Measurements from ENCODE around the gene FSTL4.

The FSTL4 gene

DNA sequence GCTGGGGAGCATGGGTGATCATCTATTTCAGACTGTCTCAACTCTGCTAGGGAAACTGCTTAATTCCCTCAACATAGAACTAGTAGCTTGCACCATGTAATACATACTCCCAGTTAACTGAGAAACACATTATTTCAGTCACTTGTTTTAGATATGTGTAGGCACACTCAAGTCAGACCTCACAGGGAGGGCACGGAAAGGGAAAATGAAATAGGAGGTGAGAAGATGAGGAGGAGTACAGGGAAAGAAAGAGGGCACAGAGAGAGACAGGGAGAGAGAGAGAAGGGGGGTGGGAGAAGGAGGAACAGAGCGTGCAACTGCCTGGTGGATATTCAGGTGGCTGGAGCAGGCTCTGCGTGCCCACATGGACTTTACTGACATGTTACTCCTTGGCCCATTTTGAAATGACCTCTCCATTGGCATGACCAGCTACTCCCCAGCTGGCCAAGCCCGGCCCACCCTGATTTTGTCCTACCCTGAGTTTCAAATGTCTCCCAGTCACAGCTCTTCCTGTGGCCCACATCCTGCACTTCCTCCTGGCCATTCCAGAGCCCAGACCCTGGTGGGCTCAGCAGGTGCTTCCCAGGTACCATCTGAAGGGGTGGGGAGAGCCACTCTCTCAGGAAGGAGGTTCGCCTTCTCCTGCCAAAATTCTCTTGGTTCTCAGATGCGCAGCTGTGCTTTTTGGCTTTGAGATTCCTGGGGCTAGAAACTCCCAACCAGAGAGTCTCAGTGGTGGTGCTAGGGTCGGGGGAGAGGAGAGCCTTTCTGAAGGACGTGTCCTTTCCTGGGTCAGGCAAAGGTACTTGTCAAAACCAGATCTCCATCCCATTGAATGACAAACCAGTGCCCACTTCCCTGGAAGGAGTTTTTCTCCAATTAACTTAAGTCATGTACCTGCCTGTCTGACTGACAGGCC, 229.4 kb downstream of the FSTL4 start:
- DNase-seq = no peak

DNA sequence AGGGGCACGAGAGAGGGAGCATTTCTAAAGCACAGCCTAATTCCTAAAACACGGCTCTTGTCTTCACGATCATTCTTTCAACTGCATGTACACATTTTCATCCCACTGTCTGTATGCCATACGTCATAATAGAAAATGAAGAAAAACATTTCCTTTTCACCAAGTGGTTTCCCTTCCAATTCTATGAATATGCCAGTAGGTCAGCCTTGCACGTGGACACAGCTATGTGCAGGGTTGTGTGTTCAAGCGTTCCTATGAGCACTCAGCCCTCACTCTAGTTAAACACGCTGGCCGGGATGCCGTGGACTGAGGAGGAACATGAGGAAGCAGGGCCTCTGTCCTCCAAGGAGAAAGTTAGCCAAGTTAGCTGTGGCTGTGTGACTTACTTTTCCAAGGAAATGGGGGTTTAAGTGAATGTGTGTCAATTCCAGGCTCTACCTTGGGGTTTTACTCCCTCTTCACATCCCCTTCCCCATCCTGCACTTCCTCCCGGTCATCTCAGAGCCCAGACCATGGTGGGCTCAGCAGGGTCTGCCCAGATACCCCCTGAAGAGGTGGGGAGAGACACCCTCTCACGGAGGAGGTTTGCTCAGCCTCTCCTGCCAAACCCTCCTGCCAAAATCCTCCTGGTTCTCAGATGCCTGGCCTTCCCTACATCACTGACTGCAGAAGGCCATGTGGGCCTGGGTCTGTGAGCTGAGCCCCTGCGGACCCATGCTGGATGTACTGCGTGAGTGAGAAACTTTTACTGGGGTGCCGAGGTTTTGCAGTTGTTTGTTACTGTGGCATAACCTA, 230.6 kb downstream of the FSTL4 start:
- DNase-seq = no peak

DNA sequence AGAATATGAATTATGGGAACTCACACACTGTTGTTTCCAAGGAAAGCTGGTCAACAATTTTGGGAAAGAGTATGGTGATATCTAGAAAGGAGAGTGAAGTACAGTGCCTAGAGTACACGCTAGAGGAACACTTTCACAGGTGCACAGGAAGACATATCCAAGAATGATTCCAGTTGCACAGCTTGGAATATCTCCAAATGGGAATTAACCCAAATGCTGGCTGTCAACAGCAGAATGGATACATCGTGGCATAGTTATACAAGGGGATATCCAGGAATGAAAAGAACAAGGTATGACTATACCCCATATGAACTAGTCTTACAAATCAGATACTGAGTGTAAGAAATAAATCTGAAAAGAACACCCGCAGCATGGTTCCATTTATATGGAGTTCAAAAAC, 231.3 kb downstream of the FSTL4 start:
- DNase-seq = no peak

GRCh38 chr5:133377736-133378135, 234.6 kb downstream of the FSTL4 start:
- no peak for DNase-seq

GRCh38 chr5:133376986-133377385, 235.4 kb downstream of the FSTL4 start:
- DNase-seq = no peak

- DNase-seq = no peak
These were observed 239.0 kb downstream of the FSTL4 start for GRCh38 chr5:133373121-133373870.

DNA sequence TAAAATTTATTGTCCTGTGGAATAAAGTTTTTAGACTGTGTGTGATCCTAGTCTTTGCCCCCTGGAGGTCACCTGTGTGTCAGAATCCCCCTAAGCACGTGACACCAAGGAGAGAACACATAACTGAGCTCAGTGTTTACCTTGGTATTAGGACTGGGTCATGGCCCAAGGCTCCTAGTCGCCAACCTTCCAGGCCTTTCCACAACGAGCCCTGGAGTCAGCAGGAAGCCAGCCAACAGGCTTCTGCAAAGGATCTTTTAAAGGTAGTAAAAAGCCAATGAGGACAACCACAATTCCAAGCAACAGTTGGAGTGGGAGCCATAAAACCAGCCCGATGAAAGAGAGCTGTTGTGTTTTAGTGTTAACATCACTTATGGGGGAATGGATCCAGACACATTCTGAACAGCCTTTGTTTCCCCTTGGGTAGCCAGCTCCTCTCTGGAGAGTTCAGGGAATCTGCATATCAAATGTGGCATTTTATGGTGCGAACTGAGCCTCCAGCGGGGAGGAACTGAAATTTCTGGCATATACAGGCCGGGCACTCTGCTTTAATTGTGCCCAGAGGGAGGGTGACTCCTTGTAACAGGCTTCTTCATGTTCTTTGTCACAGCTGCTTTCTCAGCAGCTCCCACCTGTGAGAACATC, 239.9 kb downstream of the FSTL4 start:
- no peak for DNase-seq

GRCh38 chr5:133371371-133372155, 240.8 kb downstream of the FSTL4 start:
- no peak for DNase-seq

DNA sequence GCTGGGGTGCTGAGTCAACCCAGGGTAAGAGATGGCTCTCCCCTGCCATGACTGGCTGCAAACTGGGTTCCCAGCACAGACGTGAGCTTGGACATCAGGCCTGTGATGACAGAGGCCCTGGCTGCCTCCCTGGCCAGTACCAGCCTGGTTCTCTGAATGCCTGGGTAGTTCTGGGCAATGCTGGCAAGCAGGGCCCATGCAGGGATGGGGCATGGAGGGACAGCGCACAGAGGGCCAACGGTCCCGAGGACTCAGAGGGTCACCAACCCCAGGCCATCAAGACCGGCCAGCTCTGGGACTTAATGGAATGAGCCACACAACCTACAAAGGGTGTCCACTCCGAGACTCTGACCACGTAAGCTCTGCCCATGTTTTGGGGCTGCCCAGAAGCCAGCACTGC, 241.4 kb downstream of the FSTL4 start:
- DNase-seq = no peak

GRCh38 chr5:133370036-133370831, 242.1 kb downstream of the FSTL4 start:
- no peak for DNase-seq

DNA sequence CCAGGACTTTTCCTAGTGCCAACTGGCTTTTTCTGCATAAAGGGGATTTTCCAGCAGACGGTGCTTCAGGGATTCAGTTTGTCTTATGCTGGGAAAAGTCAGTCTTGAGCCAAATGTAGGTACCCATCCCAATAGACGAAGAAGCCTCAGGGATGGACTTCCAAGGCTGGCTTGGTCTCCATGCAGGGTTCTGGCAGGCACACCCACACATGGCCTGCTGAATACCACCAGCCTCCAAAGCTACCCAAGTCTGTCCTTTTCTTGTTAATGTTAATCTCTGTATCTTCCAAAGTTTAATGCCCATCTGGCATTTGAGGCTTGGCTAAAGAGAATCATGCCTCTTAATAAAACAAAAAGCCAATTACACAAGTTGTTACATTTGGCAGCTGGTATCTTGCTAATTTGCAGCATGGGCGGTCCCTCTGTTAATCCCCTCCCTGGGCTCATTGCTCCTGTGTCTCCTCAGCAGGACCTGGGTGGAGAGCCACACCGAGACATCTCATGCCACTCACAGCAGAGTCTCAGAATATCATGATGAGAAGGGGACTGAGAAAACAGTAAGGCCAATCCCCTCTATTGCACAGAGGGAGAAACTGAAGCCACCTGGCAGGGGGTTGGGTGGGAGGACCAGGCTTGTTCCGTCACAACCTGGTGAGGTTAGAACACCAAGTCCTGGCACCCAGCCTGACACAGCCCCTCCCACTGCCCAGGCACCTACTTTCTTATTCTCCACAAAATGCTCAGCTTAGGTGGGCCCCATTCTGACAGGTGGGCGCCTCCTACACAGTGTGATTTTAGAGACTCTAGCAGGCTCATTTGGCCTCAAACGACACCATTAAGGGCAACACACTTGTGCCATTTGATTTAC, 243.2 kb downstream of the FSTL4 start:
- DNase-seq = no peak

DNA sequence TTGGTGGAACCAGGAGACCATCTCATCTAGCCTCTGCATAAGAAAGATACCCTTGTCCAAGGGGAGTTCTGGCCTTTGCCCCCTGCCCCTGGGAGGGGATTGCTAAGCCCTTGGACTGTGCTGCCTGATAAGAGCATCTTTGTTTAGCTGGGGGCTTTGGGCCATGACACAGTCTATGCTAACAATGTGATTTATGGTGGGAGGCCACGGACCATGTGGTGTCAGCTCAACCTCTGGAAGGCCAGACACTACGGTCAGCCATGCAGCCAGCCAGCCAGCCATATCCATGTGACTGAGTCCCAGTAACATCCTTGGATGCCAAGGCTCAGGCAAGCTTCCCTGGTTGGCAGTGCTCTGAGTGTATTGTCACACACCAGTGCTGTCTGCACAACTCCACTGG, 244.4 kb downstream of the FSTL4 start:
- no peak for DNase-seq

DNA sequence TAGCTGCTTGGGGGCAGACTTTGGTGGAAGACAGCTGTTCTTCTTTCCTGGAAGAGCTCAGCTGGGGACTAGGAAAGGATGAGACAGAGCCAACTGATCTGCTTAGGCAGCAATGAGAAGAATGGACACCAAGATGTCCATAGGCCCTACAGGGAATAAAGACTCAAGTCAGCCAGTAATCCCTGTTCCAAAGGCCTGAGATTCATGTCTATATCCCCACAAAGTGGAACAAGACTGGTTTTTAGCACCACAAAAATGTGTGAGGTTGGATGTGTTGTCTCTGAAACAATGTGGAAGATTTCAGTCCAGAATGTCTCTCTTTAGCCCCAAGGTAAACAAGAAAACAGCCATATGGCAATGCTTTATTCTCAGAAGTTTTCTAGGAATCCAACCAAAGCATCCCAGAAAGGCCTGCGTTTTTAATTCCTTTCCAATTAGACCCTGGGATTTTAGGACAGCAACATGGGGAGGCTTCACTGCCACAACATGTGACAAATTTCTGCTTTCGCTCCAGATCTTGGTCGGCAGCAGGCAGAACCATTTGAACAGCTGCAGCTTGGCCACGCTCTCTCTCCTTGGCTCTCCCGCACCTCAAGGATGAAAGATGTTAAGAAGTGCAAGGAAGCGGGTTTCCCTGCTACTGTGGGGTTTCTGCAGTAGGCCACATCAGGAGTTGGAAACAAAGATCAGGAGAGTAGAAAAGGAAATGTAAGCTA, 245.1 kb downstream of the FSTL4 start:
- no peak for DNase-seq

DNA sequence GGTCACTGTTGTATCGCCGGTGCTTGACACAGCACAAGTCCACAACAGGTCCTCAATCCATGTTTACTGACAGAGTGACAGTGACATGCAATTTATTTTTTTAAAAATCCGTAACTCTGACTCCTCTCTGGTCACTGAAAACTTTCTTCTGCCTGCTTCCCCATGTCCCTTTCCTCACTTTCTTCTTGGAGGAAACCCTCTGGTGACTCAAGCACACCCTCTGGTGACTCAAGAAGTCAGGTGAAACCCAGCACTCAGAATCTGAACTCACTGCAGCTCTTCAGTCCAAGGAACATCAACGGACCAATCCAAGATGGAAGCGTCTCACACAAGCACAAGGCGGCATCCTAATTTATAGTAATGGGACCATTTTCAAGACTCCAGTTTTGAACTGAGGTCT, 245.9 kb downstream of the FSTL4 start:
- no peak for DNase-seq

DNA sequence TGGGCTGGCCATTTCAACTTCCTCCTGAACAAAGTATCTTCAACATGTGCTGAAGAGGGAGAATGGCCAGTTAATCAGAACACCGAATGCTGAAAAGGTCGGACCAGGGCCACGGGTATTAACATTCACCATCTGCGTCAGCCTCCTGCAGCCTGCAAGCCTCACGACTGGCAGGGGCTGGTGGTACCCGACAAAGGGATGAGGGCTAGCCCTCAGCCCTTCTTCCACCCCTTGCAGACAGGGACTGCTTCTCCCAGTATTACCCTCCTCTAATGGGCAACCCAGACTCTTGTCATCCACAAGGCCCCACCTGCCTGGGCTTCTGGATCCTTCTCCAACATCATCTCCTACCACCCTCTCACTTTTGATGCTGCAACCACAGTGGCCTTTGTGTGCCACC, 246.6 kb downstream of the FSTL4 start:
- DNase-seq = no peak

DNA sequence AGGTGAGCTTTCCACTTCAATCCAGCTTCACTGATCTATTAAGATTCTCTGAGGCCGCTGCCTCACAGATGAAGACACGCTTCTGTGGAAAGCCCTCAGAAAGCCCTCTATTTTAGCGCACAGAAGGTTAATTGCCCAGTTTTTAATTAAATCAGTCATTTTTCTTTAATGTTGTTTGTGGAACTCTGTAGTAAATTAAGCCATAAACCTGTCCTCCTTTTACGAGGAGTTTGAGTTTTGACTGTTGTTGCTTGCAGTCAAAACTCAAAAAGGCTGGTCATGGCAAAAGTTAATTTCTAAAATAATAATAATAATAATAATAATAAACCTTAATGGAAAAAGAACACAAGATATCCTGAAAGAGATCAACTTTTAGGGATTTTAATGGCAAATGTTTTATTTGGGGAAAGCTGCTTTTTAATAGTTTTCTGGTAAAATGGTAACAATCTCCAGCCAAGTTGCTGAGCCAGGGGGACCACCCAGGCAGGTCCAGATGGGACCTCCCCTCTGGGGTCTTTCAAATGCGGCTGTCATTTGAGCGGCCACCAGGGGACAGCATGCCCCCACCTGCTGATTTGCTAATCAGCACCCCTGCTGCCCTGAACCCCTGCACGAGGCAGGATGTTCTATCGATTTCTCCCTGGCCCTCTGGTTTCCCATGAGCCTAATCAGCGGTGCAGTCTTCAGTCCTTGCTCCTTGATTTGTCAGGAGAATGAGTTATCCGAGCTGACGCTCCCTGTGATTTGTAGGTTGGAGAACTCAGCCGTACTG, 247.2 kb downstream of the FSTL4 start:
- no peak for DNase-seq

DNA sequence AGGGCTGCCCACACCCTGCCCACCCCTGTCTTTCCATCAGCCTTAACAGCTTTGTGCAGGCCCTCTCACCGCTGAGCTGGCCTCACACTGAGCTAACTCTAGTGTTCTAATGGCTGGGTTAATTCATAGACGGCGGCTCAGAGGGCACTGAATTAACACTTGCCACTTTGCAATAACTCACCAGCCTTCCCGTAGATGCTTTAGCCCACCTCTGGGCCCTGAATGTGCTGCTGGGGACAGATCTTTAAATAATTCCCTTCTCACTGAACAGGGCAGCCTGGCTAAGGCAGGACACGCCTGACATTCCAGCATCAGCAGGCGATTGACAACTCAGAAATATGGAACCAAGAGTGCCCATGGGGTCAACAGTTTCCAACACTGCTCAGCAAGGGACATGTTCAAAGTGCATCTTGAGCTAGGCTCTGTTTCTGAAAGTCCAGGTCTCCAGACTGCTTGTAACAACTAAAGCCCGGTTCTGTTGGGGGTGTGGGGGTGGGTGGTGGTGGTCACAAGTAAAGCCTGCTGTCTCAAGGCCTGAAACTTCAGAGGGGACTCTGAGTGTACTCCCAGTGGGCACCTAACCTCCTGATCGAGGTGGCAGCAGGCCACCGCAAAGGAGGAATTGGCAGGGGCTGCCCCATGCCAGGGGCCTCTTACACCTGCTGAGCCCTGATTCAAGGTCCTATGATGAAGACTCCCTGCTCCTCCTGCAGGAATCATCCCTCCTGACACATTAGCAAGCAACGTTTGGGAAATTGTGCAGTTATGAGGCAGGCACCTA, 248.3 kb downstream of the FSTL4 start:
- DNase-seq = no peak

DNA sequence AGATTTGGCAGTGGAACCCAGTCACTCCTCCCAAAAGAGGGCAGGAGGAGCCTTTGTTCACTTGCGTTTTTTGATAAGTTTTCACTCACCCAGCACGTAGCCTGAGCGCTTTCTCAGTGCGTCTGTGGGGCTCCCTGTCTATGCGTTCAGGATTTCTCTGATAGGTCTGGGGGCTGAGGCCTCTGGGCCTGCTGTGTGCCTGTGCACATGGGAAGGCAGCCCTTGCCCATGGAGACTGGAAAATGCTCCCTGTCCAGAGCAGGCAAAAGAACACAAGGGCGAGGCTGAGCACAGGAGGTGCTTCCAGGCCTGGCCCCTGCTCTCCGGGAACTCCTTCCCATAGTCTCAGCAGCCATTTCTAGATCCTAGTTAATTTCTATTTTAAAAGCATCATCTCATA, 249.9 kb downstream of the FSTL4 start:
- DNase-seq = no peak
